ENCODE measurements around the gene KLHL6. TPM values are rescaled to one million over a fixed set of nuclear protein-coding genes. Genes with fewer than 3 reads are reported as not detected.
"Not testable (repeated sequence)": the region's sequence is repeated elsewhere in the genome, so short reads cannot be mapped to it uniquely, and the experiment has no call there.

Gene KLHL6
- total RNA-seq, 1 experiment from 2014 or later = not detected

DNA sequence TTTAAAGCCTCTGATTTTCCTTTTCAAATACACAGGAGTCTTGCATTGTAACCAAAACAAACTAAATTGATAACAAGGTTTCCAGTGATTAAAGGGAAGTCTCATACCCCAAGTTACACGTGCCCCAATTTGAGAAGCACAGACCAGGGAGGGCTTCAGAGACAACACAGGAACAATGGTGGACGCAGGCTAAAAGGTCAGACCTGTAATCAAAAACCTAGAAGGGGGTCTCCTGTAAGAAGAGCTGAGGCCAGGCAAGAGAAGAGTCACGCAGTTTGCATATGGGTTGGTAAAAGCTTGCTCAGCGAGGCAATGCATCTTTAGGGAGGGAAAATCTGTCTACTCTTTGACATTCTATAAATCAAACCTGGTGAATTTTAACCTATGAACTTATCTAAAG is 68.5 kb downstream of the KLHL6 start:
- DNase-seq (ENCODE audit: low spot score) = no peak

DNA sequence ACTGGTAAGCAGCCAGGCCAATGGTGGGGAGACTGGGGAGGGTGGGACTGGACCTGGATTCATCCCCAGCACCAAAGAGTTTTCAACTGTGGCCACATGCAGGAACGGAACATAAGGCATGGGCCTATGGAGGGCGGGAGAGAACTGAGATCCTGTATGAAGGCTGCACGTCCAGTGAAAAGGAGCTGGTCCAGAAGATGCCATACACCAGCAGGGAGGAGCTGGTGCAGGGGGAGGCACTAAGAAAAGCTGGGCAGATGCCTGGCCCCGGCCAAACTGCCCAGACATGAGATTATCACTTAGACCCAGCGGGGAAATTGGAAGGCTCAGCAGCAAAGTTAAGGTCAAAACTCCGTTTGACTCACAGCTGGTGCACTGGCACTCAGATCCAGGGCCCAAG is 69.0 kb downstream of the KLHL6 start:
- DNase-seq (ENCODE audit: low spot score) = no peak

DNA sequence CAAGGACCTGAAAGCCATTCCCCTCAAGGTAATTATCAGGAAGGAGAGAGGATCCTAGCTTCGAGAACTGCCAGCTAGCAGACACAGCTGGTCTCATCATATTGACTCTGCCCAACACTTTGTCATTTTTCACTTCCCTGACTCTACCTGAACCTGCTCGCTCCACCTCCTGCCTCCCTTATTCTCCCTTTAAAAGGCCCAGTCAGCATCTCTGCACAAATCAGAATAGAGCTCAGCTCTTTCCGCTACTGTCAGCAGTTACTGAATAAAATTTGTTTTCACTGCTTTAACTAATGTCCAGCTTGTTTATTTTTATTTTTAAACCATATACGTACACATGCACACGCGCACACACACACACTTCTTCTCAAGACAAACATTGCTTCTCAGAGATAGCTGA is 69.9 kb downstream of the KLHL6 start:
- no peak for DNase-seq (ENCODE audit: low spot score)

GRCh38 chr3:183485093-183485492 is 70.4 kb downstream of the KLHL6 start:
- no peak for DNase-seq (ENCODE audit: low spot score)

GRCh38 chr3:183484431-183485075 is 71.0 kb downstream of the KLHL6 start:
- DNase-seq (ENCODE audit: low spot score) = no peak

DNA sequence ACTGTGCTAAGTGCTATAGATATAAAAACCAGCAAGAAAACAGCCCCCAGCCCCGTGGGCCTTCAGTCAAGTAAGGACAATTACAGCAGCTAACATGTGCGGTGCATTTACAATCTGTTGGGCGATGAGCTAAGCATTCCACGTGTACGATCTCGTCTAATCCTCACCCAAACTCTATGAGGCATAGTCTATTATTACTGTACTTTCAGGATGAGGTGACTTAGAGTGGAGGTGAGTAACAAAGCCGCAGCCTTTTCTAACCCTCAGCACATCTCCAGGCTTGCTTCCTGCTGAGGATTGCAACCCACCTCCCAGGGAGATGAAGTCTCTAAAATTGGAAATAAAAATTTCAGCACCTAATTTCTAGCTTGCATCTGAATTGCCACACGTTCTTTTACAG is 73.9 kb downstream of the KLHL6 start:
- DNase-seq (ENCODE audit: low spot score) = no peak

DNA sequence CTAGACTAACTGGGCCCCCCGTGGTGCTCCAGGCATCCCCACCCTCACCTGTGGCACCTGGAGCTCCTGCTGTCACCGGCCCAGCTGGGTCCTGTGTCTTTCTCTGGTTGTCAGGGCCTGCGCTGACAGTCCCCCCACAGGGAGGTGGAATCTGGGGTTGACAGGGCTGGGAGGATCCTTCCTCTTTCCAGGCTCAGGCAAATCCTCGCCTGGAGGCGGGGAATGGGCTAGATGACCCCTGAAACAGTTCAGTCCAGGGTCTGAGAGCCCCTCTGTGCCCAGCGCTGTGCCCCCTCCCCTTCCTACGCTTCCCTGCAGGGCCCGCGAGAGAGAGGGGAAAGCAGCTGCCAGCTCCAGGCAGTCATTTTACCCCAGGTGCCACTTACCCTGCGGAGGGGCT is 77.0 kb downstream of the KLHL6 start:
- no peak for DNase-seq (ENCODE audit: low spot score)

DNA sequence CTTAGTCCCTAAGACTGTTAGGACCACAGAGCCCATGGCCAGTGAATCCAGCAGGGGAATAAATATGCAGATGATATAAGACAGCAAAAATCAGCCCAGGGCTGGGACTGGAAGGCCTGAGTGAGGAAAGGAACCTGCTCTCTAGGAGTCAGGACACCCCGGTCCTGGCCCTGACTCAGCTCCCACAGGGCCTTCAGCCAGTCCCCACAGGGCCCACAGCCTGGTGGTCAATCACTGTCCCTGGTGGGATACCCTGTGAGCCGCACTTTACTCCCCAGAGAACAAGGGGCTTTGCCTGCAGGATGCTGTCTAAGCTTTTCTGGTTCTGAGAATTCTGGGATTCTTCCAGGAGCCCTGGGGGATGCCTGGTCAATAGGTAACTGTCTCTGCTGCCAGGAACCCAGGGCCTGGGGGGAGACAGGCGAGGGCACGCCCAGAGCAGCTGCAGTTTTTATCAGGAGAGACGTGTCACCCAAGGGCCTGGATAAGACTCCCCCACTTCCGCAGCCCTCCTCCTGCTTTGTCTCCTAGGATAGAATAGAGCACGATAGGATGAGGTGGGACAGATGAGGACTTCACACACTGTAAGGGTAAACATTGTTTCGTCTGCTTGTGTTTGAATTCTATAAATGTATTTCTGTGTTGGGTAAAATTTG is 77.6 kb downstream of the KLHL6 start:
- no peak for DNase-seq (ENCODE audit: low spot score)

GRCh38 chr3:183475764-183476162 is 79.7 kb downstream of the KLHL6 start:
- DNase-seq (ENCODE audit: low spot score) = not testable (repeated sequence)

DNA sequence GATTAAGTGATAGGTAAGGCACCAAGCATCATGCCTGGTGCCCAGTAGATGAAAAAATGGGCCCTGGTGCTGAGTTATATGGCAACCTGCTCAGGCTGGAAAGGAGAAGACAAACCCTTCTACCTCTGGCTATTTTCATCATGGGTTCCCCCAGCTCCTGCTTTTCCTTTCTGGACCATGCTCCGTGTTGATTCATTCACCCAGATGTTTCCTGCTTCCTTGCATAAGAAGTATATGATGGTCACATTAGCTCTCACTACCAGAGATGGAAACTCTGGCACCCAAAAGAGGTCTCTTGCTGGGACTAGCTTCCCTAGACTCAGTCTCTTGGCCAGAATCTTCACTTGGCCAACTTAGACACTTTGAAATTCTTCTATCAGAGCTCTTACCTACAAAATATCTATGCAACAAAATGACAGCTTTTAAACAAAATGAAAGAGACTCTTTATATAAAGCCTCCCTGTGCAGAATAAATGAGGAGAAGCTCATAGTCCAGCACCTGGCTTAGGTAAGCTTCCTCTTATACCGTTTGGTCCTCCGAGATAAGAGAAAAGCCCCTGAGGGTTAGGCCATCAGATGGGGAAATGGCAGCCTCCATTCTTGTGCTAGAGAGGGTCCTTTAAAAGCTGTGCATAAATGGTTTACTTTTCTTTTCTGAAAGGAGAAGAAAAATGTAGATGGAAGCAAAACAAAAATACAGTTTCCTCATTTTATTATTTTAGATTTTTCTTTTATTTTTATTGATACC is 80.3 kb downstream of the KLHL6 start:
- DNase-seq (ENCODE audit: low spot score) = no peak

GRCh38 chr3:183473969-183474368 is 81.5 kb downstream of the KLHL6 start:
- DNase-seq (ENCODE audit: low spot score) = no peak

DNA sequence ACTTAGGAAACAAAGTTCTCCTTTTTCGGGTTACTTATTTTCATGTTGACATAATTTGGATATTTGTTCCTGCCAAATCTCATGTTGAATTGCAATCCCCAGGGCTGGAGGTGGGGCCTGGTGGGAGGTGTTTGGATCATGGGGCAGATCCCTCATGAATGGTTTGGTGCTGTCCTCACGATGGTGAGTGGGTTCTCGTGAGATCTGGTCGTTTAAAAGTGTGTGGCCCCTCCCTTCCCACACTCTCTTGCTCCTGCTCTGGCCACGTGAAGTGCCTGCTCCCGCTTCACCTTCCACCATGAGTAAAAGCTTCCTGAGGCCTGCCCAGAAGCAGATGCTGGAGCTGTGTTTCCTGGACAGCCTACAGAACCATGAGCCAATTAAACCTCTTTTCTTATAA is 83.4 kb downstream of the KLHL6 start:
- DNase-seq (ENCODE audit: low spot score) = no peak

DNA sequence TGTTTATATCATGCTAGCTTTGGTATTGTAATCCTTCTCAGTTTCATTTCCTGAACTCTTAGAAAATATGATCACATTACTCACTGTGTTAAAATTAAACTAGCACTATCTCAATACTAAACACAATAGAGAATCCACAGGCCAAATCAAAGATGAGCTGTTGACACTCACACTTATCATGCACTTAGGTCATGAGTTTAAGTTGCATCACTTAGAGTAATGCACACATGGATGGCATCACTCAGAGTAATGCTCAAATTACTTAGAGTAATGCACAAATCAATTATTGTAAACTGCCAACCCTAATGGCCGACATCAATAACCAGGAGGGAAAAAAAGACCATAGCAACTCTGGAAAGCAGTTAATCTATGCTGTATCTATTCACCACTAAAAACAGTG is 87.1 kb downstream of the KLHL6 start:
- DNase-seq (ENCODE audit: low spot score) = no peak

GRCh38 chr3:183466575-183466974 is 88.9 kb downstream of the KLHL6 start:
- no peak for DNase-seq (ENCODE audit: low spot score)

DNA sequence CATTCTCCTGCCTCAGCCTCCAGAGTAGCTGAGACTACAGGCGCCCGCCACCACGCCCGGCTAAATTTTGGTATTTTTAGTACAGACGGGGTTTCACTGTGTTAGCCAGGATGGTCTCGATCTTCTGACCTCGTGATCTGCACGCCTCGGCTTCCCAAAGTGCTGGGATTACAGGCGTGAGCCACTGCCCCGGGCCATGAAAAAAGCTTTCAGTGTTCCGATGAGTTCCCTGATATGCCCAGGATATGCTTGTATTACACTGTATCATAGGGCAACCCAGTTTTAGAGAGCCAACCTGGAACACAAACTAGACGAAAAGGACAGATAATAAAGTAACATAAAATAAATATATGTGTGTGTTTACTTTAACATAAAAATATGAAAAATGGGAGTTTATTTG is 89.8 kb downstream of the KLHL6 start:
- not testable (repeated sequence) for DNase-seq (ENCODE audit: low spot score)

DNA sequence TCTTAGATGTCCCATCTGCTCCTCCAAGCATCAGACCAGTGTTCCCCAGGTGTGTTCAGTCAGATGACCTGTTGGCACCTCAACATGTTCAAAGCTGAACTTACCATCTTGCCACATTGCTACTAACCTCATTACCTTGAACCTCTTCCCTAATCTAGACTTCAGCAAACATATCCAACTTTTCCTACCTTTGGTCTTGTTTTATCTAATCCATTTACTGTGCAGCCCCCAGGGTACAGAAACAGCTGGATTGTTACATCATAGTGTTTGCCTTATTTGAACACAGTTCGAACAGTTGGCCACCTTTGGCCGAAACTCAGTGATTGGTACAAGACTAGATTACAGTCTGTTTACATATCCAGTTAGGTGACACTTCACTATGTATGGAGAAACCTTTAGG is 91.0 kb downstream of the KLHL6 start:
- no peak for DNase-seq (ENCODE audit: low spot score)

- no peak for DNase-seq (ENCODE audit: low spot score)
These were observed 95.1 kb downstream of the KLHL6 start for GRCh38 chr3:183460081-183461055.

GRCh38 chr3:183455089-183455488 is 100.4 kb downstream of the KLHL6 start:
- no peak for DNase-seq (ENCODE audit: low spot score)

GRCh38 chr3:183454064-183454463 is 101.4 kb downstream of the KLHL6 start:
- no peak for DNase-seq (ENCODE audit: low spot score)

GRCh38 chr3:183449791-183450190 is 105.7 kb downstream of the KLHL6 start:
- no peak for DNase-seq (ENCODE audit: low spot score)

DNA sequence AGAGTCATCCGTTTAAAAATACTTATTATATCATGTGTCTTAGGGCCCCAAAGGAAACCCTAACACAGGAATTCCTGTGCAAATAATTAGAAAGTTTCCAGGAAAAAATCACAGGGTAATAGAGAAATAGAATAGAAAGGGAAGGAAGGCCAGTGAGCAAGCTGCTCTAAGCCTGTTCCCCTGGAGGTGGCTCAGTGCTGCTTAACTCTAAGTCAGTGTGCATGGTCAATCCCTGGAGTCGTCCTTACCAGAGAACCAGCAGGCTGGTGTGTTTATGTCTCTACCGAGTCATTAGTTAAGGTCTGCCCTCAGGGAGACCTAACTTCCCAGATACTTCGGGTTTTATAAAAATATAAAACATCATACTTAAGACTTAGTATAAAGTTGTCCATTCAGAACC is 106.1 kb downstream of the KLHL6 start:
- peak; percentile 49 for DNase-seq (ENCODE audit: low spot score)
